Lower lobe of right lung (tissue), 1 donor: ENCODE data around the gene OR51B5. TPM values are rescaled to one million over a fixed set of nuclear protein-coding genes. Genes with fewer than 3 reads are reported as not detected.

Experiments used
- total RNA-seq: library from RNA; stranded (reverse); fragmentation: NEBNext Ultra II Directional; extraction: Animal tissue kit (Norgen Biotek cat#: 25700); gene quantifications from one replicate; pipeline ENCODE4 v1.2.1, GENCODE V29; 2021
- donor health status: DM: no; HTN: yes; CAD: no; lungs with severe emphysema.

The OR51B5 gene
- total RNA-seq, 1 donor from 2014 or later, result not detected

Other genes with a start within 250 kb of the OR51B5 start
- gene OR52A5, start 205.2 kb downstream of the OR51B5 start, total RNA-seq, result not detected
- not detected for gene OR52A1, start 188.8 kb downstream of the OR51B5 start, total RNA-seq
- gene OR51V1, start 142.8 kb downstream of the OR51B5 start, total RNA-seq, result not detected
- 323 TPM for gene HBB, start 116.5 kb downstream of the OR51B5 start, total RNA-seq
- not detected for gene HBD, start 109.0 kb downstream of the OR51B5 start, total RNA-seq
- gene HBG1, start 93.7 kb downstream of the OR51B5 start, total RNA-seq, result not detected
- 0.89 TPM for gene HBG2, start 88.7 kb downstream of the OR51B5 start, total RNA-seq
- not detected for gene HBE1, start 73.6 kb downstream of the OR51B5 start, total RNA-seq
- not detected for gene OR51B4, start 41.6 kb downstream of the OR51B5 start, total RNA-seq
- gene OR51B2, start 19.2 kb downstream of the OR51B5 start, total RNA-seq, result not detected
- gene OR51B6, start 8.0 kb upstream of the OR51B5 start, total RNA-seq, result not detected
- not detected for gene OR51M1, start 40.3 kb upstream of the OR51B5 start, total RNA-seq
- not detected for gene OR51Q1, start 78.6 kb upstream of the OR51B5 start, total RNA-seq
- 0.41 TPM for gene OR51I1, start 98.0 kb upstream of the OR51B5 start, total RNA-seq
- gene OR51I2, start 105.8 kb upstream of the OR51B5 start, total RNA-seq, result not detected
- gene OR52D1, start 145.2 kb upstream of the OR51B5 start, total RNA-seq, result not detected
- gene UBQLN3, start 166.4 kb upstream of the OR51B5 start, total RNA-seq, result 0.50 TPM
- 1.1 TPM for gene UBQLNL, start 173.2 kb upstream of the OR51B5 start, total RNA-seq
- gene OR52H1, start 205.0 kb upstream of the OR51B5 start, total RNA-seq, result 0.35 TPM
- gene OR52B6, start 237.4 kb upstream of the OR51B5 start, total RNA-seq, result not detected